Skeletal muscle satellite cell (primary cell): ENCODE data around the gene CCDC110.

ENCODE experiments used
- H3K27me3 ChIP-seq: 2 replicates; pipeline ENCODE4 v1.7.0; 2013; ENCODE audit warnings: low read length; ENCODE audit not compliant: control insufficient read depth, insufficient read depth
- H3K36me3 ChIP-seq: 2 replicates; pipeline ENCODE4 v1.7.0; 2013; ENCODE audit warnings: mild to moderate bottlenecking, control low read depth, low read length; ENCODE audit not compliant: insufficient read depth
- H3K4me1 ChIP-seq: 2 replicates; pipeline ENCODE4 v1.7.0; 2013; ENCODE audit warnings: low read length; ENCODE audit not compliant: control insufficient read depth, insufficient read depth
- H3K4me2 ChIP-seq: 2 replicates; pipeline ENCODE4 v1.7.0; 2013; ENCODE audit warnings: mild to moderate bottlenecking, low read length
- H3K4me3 ChIP-seq: 2 replicates; pipeline ENCODE4 v1.7.0; 2013; ENCODE audit warnings: low read length
- H3K9ac ChIP-seq: 2 replicates; pipeline ENCODE4 v1.7.0; 2013; ENCODE audit warnings: mild to moderate bottlenecking, low read depth, low read length, moderate library complexity
- H3K9me3 ChIP-seq: replicated peaks from 2 replicates; pipeline ENCODE4 v1.7.0; 2013; ENCODE audit warnings: mild to moderate bottlenecking, control low read depth, low read length

CCDC110 gene

DNA sequence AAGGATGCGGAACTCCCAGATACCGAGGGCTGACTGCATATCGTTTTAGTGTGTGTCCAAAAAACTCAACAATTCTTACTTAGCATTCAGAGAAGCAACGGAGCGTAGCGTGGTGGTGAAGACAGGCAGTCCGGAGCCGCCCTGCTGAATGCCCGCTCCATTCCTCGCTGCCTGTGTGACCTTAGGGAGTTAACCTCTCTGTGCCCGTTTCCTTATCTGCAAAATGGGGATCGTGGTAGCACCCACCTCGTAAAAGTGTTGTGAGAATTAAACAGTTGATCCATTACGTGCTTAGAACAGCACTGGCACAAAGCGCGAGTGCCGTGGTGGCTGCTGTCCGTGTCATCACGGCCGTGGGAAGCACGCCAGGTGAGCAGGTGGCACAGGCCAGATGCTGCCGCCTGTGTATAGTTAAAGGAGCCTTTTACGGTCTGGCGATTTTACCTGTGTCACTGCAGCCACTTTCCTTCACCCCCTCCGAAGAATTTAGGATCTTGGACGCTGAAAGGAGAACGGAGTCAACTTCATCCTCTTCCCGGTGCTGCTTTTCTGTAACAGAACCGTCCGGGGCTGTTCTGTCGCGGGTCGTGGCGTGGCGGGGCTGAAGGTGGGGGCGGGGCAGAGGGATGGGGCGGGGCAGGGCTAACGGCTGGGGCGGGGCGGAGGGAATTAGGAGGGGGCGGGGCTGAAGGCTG is 885 bp downstream of the CCDC110 start:
- Histone ChIP-seq H3K9ac (peak overlapping the region; percentile 72), H3K4me3 (peak overlapping the region; percentile 88), H3K36me3 (no peaks in the 10 kb centered on the region)

DNA sequence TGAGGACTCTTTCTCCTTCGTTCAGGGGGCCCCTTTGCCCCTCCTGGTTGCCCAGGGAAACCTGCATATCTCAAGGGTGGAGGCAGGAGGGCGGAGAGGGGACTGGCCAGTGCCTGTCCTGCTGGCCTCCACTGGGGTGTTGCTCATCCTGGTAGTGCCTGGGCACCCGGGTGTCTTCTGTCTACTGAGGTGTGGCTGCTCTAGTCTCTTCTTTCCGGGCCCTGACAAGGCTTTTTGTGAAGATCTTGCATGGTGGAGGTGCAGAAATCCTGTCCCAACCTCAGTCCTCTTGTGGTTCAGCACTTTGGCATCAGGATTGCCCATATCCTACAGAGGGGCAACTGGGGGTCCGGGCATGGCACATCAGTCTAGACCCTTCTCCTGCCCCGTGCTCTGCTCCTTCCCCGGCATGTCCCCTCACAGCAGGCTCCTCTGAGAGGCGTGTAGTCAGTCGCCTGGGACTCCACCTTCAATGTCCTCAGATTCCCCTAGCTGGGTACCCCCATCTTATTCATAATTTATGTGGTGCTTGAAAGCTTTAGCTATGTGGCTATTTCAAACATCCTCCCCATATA is 1.9 kb downstream of the CCDC110 start:
- peaks cover 12% of the 10 kb centered on the region for H3K4me1 ChIP-seq
- peaks cover 9% of the 10 kb centered on the region for H3K27me3 ChIP-seq
- no peaks in the 10 kb centered on the region for H3K36me3 ChIP-seq
- H3K9ac ChIP-seq = no peak overlapping the region
- H3K4me2 ChIP-seq = no peak overlapping the region
- no peaks in the 10 kb centered on the region for H3K9me3 ChIP-seq
- no peak overlapping the region for H3K4me3 ChIP-seq

More for the DNA sequence above, 885 bp downstream of the CCDC110 start:
- Histone ChIP-seq H3K4me2 (peak overlapping the region; percentile 99), H3K27me3 (peaks cover 9% of the 10 kb centered on the region), H3K4me1 (peaks cover 12% of the 10 kb centered on the region), H3K9me3 (no peaks in the 10 kb centered on the region)

GRCh38 chr4:185468999-185469398 is 2.5 kb downstream of the CCDC110 start:
- Histone ChIP-seq H3K4me1 (peaks cover 12% of the 10 kb centered on the region), H3K9ac (no peak overlapping the region), H3K9me3 (no peaks in the 10 kb centered on the region), H3K4me3 (no peak overlapping the region), H3K36me3 (no peaks in the 10 kb centered on the region), H3K27me3 (peaks cover 9% of the 10 kb centered on the region), H3K4me2 (no peak overlapping the region)

DNA sequence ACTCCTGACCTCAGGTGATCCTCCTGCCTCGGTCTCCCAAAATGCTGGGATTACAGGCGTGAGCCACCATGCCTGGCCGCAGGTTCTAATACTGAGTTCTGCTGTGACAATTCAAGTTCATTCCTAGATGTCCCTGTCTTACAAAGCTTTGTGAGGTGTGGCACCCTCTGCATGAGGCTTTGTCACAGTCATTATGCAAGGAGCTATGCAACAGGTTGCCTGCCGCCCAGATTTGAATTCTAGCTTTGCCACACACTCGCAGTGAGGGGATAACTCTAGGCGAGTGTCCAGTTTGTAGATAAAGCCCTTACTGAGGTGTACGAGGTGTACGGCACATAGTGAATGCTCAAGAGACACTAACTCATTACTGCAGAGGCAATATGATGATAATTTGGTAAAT is 3.5 kb downstream of the CCDC110 start:
- Histone ChIP-seq H3K9ac (no peak overlapping the region), H3K4me3 (no peak overlapping the region), H3K4me1 (peaks cover 12% of the 10 kb centered on the region), H3K9me3 (no peaks in the 10 kb centered on the region), H3K27me3 (peaks cover 9% of the 10 kb centered on the region), H3K36me3 (no peaks in the 10 kb centered on the region), H3K4me2 (no peak overlapping the region)

DNA sequence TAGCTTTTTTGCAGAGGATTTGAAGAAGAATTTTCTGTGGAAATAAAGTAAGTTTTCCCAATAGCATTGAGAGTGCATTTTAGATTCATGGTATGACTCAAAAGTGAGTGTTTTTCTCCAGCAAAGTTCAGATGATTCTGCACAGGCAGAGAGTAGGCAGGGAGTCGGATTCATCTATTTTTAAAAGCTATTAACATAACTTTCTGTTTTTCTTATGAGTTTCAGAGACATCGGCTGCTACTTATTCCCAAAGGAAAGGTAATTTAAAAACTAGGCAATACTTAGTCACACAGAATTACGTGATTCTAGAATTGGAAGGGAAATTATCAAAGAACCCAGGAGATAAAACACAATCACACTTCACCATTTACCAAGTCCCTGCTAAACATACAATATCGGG is 4.4 kb downstream of the CCDC110 start:
- peak overlapping the region; percentile 72 for H3K4me2 ChIP-seq
- no peaks in the 10 kb centered on the region for H3K9me3 ChIP-seq
- peak overlapping the region; percentile 29 for H3K9ac ChIP-seq
- peaks cover 12% of the 10 kb centered on the region for H3K4me1 ChIP-seq
- peaks cover 9% of the 10 kb centered on the region for H3K27me3 ChIP-seq
- no peaks in the 10 kb centered on the region for H3K36me3 ChIP-seq
- peak overlapping the region; percentile 56 for H3K4me3 ChIP-seq

DNA sequence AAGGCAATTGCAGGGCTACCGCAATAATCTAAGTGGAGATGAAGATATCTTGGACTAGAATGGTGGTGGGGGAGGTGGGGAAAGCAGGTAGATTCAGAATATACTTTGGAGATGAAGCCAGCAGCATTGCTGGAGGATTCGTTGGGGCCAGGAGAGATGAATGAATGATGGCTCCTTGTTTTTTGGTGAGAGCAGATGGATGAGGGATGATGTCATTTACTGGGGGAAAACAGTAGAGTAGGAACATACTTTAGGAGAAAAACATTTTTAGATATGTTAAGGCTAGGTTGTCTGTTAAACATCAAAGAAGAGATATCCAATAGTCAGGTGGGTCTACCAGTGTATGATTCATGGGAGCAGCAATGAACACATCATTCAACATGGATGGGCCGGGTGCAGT is 5.8 kb downstream of the CCDC110 start:
- Histone ChIP-seq H3K9me3 (no peaks in the 10 kb centered on the region), H3K4me2 (no peak overlapping the region), H3K9ac (no peak overlapping the region), H3K27me3 (peaks cover 9% of the 10 kb centered on the region), H3K4me3 (no peak overlapping the region), H3K4me1 (peaks cover 12% of the 10 kb centered on the region), H3K36me3 (no peaks in the 10 kb centered on the region)

- Histone ChIP-seq H3K4me3 (no peak overlapping the region), H3K4me1 (peaks cover 12% of the 10 kb centered on the region), H3K4me2 (no peak overlapping the region), H3K27me3 (peaks cover 9% of the 10 kb centered on the region), H3K9ac (no peak overlapping the region), H3K36me3 (no peaks in the 10 kb centered on the region), H3K9me3 (no peaks in the 10 kb centered on the region)
These were observed 6.6 kb downstream of the CCDC110 start for GRCh38 chr4:185464887-185465286.

GRCh38 chr4:185464183-185464582 is 7.3 kb downstream of the CCDC110 start:
- Histone ChIP-seq H3K4me1 (peaks cover 12% of the 10 kb centered on the region), H3K4me3 (no peak overlapping the region), H3K9me3 (no peaks in the 10 kb centered on the region), H3K36me3 (no peaks in the 10 kb centered on the region), H3K9ac (no peak overlapping the region), H3K27me3 (peaks cover 2% of the 10 kb centered on the region), H3K4me2 (no peak overlapping the region)

DNA sequence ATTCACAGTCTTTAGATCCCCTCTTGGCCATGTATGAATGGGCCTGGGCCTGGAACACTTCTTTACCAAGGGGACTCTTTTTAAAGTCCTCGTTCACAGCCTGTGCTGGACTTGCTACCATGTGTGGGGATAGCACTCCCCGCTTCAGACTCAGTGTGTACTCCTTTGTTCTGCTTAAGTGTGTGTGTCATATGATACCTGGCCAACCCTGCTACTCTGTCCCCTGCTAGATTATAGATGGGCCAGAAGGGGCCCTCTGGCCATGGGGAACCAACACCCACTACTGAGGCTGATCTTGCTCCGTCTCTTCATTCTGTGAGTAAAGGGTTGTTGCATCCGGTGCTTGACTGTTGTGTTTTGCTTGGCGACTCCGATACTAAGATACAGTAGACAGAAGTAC is 8.0 kb downstream of the CCDC110 start:
- H3K36me3 ChIP-seq = no peaks in the 10 kb centered on the region

GRCh38 chr4:185461565-185461964 is 10.0 kb downstream of the CCDC110 start:
- Histone ChIP-seq H3K4me1 (peaks cover 3% of the 10 kb centered on the region), H3K36me3 (no peaks in the 10 kb centered on the region), H3K4me3 (no peak overlapping the region), H3K4me2 (no peak overlapping the region), H3K9me3 (no peaks in the 10 kb centered on the region), H3K27me3 (no peaks in the 10 kb centered on the region), H3K9ac (no peak overlapping the region)

More for the DNA sequence above, 8.0 kb downstream of the CCDC110 start:
- Histone ChIP-seq H3K4me1 (peaks cover 12% of the 10 kb centered on the region), H3K4me2 (no peak overlapping the region), H3K27me3 (no peaks in the 10 kb centered on the region), H3K9ac (no peak overlapping the region), H3K9me3 (no peaks in the 10 kb centered on the region), H3K4me3 (no peak overlapping the region)

DNA sequence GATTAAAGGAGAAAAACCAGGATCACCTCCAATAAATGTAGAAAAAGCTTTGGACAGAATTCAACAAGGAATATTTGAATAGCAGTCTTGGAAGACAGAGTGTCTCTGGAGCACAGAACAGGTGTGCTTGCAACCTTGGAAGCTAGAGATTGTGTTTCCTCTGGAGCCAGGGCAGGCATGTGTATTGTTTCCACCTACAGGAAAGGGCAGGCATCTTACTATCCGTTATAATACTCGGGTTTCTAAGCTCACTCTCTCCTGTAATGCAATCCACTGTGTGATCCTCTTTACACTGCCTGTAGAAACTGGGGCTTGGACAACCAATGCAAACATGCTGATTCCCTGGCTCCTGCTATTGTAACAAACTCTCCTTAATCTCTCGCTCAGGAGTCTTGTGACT is 14.4 kb downstream of the CCDC110 start:
- H3K4me1 ChIP-seq = no peaks in the 10 kb centered on the region
- no peak overlapping the region for H3K4me2 ChIP-seq
- H3K27me3 ChIP-seq = no peaks in the 10 kb centered on the region
- no peaks in the 10 kb centered on the region for H3K9me3 ChIP-seq
- H3K9ac ChIP-seq = no peak overlapping the region
- no peaks in the 10 kb centered on the region for H3K36me3 ChIP-seq
- H3K4me3 ChIP-seq = no peak overlapping the region

DNA sequence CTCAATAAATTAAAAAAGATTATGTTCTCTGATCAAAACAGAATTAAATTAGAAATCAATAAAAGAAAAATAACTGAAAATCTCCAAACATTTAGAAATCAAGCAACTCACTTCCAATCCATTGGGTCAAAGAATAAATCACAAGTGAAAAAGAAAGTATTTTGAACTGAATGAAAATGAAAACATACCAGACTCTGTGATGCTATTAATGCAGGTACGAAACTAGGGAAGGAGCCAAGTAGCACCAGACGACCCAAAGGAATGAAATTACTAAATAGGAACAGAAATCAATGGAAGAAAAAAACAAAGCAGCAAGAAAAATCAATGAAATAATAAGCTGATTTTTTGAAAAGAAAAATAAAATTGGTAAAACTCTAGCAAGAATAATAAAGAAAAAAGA is 15.4 kb downstream of the CCDC110 start:
- H3K36me3 ChIP-seq = no peaks in the 10 kb centered on the region

More for the DNA sequence above, 15.4 kb downstream of the CCDC110 start:
- Histone ChIP-seq H3K4me1 (no peaks in the 10 kb centered on the region), H3K4me2 (no peak overlapping the region), H3K4me3 (no peak overlapping the region), H3K27me3 (no peaks in the 10 kb centered on the region), H3K9ac (no peak overlapping the region), H3K9me3 (no peaks in the 10 kb centered on the region)
